ENCODE measurements around the gene NPTX1.

The NPTX1 gene

GRCh38 chr17:80464486-80464885 is 11.9 kb downstream of the NPTX1 start:
- no peak for TF ChIP-seq CTCF (IDR thresholded peaks at IDR 0.05; ENCODE audit: insufficient read depth, low read length)
- no peak for TF ChIP-seq POLR2AphosphoS5 (IDR thresholded peaks at IDR 0.05; ENCODE audit: low read depth)
- no peak for TF ChIP-seq REST (IDR thresholded peaks at IDR 0.05; ENCODE audit: insufficient replicate concordance, low read depth)
- TF ChIP-seq GABPA (IDR thresholded peaks at IDR 0.05; ENCODE audit: low read depth), result no peak
- Histone ChIP-seq H3K27me3 (ENCODE audit: insufficient read depth, poor library complexity, severe bottlenecking) (peaks cover 39% of the 10 kb centered on the region), H3K4me3 (replicated peaks; ENCODE audit: insufficient read depth, low read length) (no peak overlapping the region), H3K27ac (replicated peaks) (no peak overlapping the region)
- DNase-seq (ENCODE audit: low read depth in 1 of 2, low spot score in 1 of 2), result no peak

GRCh38 chr17:80463784-80464400 is 12.5 kb downstream of the NPTX1 start:
- no peak for DNase-seq (ENCODE audit: low read depth in 1 of 2, low spot score in 1 of 2)
- no peak overlapping the region for H3K4me3 ChIP-seq (replicated peaks; ENCODE audit: insufficient read depth, low read length)
- TF ChIP-seq REST (IDR thresholded peaks at IDR 0.05; ENCODE audit: insufficient replicate concordance, low read depth) (no peak), POLR2AphosphoS5 (IDR thresholded peaks at IDR 0.05; ENCODE audit: low read depth) (no peak), GABPA (IDR thresholded peaks at IDR 0.05; ENCODE audit: low read depth) (no peak), CTCF (IDR thresholded peaks at IDR 0.05; ENCODE audit: insufficient read depth, low read length) (no peak), SPI1 (IDR thresholded peaks at IDR 0.05; ENCODE audit: borderline replicate concordance, low read depth) (no peak)
- peaks cover 37% of the 10 kb centered on the region for H3K27me3 ChIP-seq (ENCODE audit: insufficient read depth, poor library complexity, severe bottlenecking)
- no peak overlapping the region for H3K27ac ChIP-seq (replicated peaks)

GRCh38 chr17:80461528-80462160 is 14.8 kb downstream of the NPTX1 start:
- H3K27ac ChIP-seq (replicated peaks), result no peak overlapping the region
- peaks cover 24% of the 10 kb centered on the region for H3K27me3 ChIP-seq (ENCODE audit: insufficient read depth, poor library complexity, severe bottlenecking)
- H3K4me3 ChIP-seq (replicated peaks; ENCODE audit: insufficient read depth, low read length), result no peak overlapping the region
- DNase-seq (ENCODE audit: low read depth in 1 of 2, low spot score in 1 of 2), result no peak
- TF ChIP-seq GABPA (IDR thresholded peaks at IDR 0.05; ENCODE audit: low read depth), result no peak
- TF ChIP-seq POLR2AphosphoS5 (IDR thresholded peaks at IDR 0.05; ENCODE audit: low read depth), result no peak
- TF ChIP-seq SPI1 (IDR thresholded peaks at IDR 0.05; ENCODE audit: borderline replicate concordance, low read depth), result no peak
- TF ChIP-seq CTCF (IDR thresholded peaks at IDR 0.05; ENCODE audit: insufficient read depth, low read length), result no peak
- TF ChIP-seq REST (IDR thresholded peaks at IDR 0.05; ENCODE audit: insufficient replicate concordance, low read depth), result no peak
